WTC11 (cell line): ENCODE measurements around the gene TSPAN9. TPM values are rescaled to one million over a fixed set of nuclear protein-coding genes. Genes with fewer than 3 reads are reported as not detected.

Experiments
- ATAC-seq: fragments of 200-7000 bp; cut with Tn5 transposase; 2 replicates; pipeline ENCODE4 v1.10.0; 2021; ENCODE audit warnings: mild to moderate bottlenecking, moderate library complexity
- CTCF ChIA-PET: fragments of 300-600 bp; sonication (Branson Sonifier 250); formaldehyde crosslinking; loops from one replicate; lab custom pipeline; 2021; ENCODE audit warnings: antibody characterized with exemption; lab: Charles Lee
- POLR2A ChIA-PET: fragments of 350-600 bp; sonication (Branson Sonifier 250); formaldehyde crosslinking; loops from one replicate; lab custom pipeline; 2021; ENCODE audit warnings: antibody characterized with exemption; lab: Charles Lee
- DNase-seq: peaks from one replicate; pipeline ENCODE4 v3.0.0; 2021; ENCODE audit warnings: low spot score
- H3K27ac Mint-ChIP-seq: 2 replicates; pipeline ENCODE4 v1.8.0; 2021; ENCODE audit warnings: mixed read lengths
- H3K27me3 Mint-ChIP-seq: 2 replicates; pipeline ENCODE4 v1.8.0; 2021; ENCODE audit warnings: low read depth, mild to moderate bottlenecking, moderate library complexity, mixed read lengths
- H3K36me3 Mint-ChIP-seq: 2 replicates; pipeline ENCODE4 v1.8.0; 2021; ENCODE audit warnings: mixed read lengths
- H3K4me1 Mint-ChIP-seq: 2 replicates; pipeline ENCODE4 v1.8.0; 2022; ENCODE audit warnings: mixed read lengths
- H3K4me3 Mint-ChIP-seq: 2 replicates; pipeline ENCODE4 v1.8.0; 2021; ENCODE audit warnings: mild to moderate bottlenecking, moderate library complexity, mixed read lengths
- H3K9me3 Mint-ChIP-seq: 2 replicates; pipeline ENCODE4 v1.8.0; 2021; ENCODE audit warnings: mixed read lengths
- ERG ChIP-seq: fragments of 250-450 bp; sonication (Bioruptor Pico); IDR thresholded peaks from 2 replicates; pipeline ENCODE4 v1.8.0; 2021; ENCODE audit warnings: mild to moderate bottlenecking
- FOXJ3 ChIP-seq: sonication (generic); formaldehyde crosslinking; IDR thresholded peaks from 2 replicates; pipeline ENCODE4 v1.9.0; 2021; ENCODE audit warnings: missing genetic modification reagents, mild to moderate bottlenecking, borderline replicate concordance
- FOXP1 ChIP-seq: sonication (generic); formaldehyde crosslinking; IDR thresholded peaks from 2 replicates; pipeline ENCODE4 v1.8.0; 2022; ENCODE audit warnings: missing genetic modification reagents, mild to moderate bottlenecking, moderate library complexity, borderline replicate concordance
- JUN ChIP-seq: sonication (generic); formaldehyde crosslinking; IDR thresholded peaks from 2 replicates; pipeline ENCODE4 v1.8.0; 2023; ENCODE audit warnings: mild to moderate bottlenecking, missing genetic modification reagents
- MAX ChIP-seq: sonication (generic); formaldehyde crosslinking; IDR thresholded peaks from 2 replicates; pipeline ENCODE4 v1.8.0; 2022; ENCODE audit warnings: mild to moderate bottlenecking, missing genetic modification reagents
- SMAD3 ChIP-seq: sonication (generic); formaldehyde crosslinking; IDR thresholded peaks from 2 replicates; pipeline ENCODE4 v1.8.0; 2022; ENCODE audit warnings: missing genetic modification reagents, mild to moderate bottlenecking, borderline replicate concordance
- SOX15 ChIP-seq: fragments of 250-450 bp; sonication (Bioruptor Pico); IDR thresholded peaks from 2 replicates; pipeline ENCODE4 v1.9.0; 2021; ENCODE audit warnings: mild to moderate bottlenecking
- TEAD4 ChIP-seq: sonication (generic); formaldehyde crosslinking; IDR thresholded peaks from 2 replicates; pipeline ENCODE4 v1.8.0; 2022; ENCODE audit warnings: mild to moderate bottlenecking, missing genetic modification reagents
- ZNF121 ChIP-seq: sonication (generic); formaldehyde crosslinking; IDR thresholded peaks from 2 replicates; pipeline ENCODE4 v1.8.0; 2023; ENCODE audit warnings: missing genetic modification reagents
- ZNF317 ChIP-seq: sonication (generic); formaldehyde crosslinking; IDR thresholded peaks from 2 replicates; pipeline ENCODE4 v1.8.1; 2023; ENCODE audit warnings: low read depth, mild to moderate bottlenecking, moderate library complexity, missing genetic modification reagents, borderline replicate concordance
- ZNF532 ChIP-seq: fragments of 250-450 bp; sonication (Bioruptor Pico); IDR thresholded peaks from 2 replicates; pipeline ENCODE4 v1.9.0; 2021; ENCODE audit warnings: mild to moderate bottlenecking, borderline replicate concordance
- total RNA-seq: library from RNA; stranded (reverse); gene quantifications from 3 replicates; pipeline ENCODE4 v1.2.3, GENCODE V29; 2021
- TF ChIP-seq, protein P1 (sequence below): fragments of 250-450 bp; sonication (Bioruptor Pico); IDR thresholded peaks from 2 replicates; pipeline ENCODE4 v1.9.0; 2021; ENCODE audit warnings: mild to moderate bottlenecking
- TF ChIP-seq, protein P2 (sequence below): sonication (generic); formaldehyde crosslinking; IDR thresholded peaks from 2 replicates; pipeline ENCODE4 v1.8.1; 2023; ENCODE audit warnings: mild to moderate bottlenecking, missing genetic modification reagents, moderate library complexity
- TF ChIP-seq, protein P3 (sequence below): sonication (generic); formaldehyde crosslinking; IDR thresholded peaks from 2 replicates; pipeline ENCODE4 v1.8.0; 2022; ENCODE audit warnings: mild to moderate bottlenecking, missing genetic modification reagents
- TF ChIP-seq, protein P4 (sequence below): sonication (generic); formaldehyde crosslinking; IDR thresholded peaks from 2 replicates; pipeline ENCODE4 v1.8.1; 2022; ENCODE audit warnings: low read depth, missing genetic modification reagents, borderline replicate concordance
- TF ChIP-seq, protein P5 (sequence below): sonication (generic); formaldehyde crosslinking; IDR thresholded peaks from 2 replicates; pipeline ENCODE4 v1.8.0; 2022; ENCODE audit warnings: mild to moderate bottlenecking, missing genetic modification reagents

Gene TSPAN9
- total RNA-seq, 1 experiment from 2014 or later, result 27.6 TPM

DNA sequence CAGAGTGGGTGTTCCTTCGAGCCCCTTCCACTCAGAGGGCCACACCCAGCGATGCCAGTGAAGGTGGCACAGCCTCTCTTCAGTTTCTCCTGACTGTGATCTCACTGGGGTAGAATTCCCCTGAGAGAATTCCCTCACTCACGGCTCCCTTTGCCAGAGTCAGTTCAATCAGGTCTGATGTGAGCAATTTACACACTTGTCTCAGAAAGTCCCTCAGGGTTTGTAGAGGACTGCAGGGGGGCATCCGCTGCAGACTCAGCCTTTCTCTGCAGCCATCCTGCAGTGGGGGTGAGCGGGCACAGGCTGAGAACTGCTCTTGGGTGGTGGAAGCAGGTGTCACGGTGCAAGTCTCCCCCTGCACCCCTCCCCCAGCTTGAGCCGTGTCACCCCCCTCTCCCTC, 208.4 kb downstream of the TSPAN9 start:
- no peak for DNase-seq
- CTCF ChIA-PET, result interaction anchor here (1.3 to 6.5 kb wide), 2 partner anchors 14 to 43 kb away, joined by 3 to 44 read pairs; no protein-coding TSS in a partner anchor
- no peaks in the 10 kb centered on the region for H3K9me3 Mint-ChIP-seq
- peaks cover 23% of the 10 kb centered on the region for H3K4me1 Mint-ChIP-seq
- no peak for ATAC-seq
- POLR2A ChIA-PET, result no interaction called here
- no peaks in the 10 kb centered on the region for H3K27me3 Mint-ChIP-seq
- no peaks in the 10 kb centered on the region for H3K36me3 Mint-ChIP-seq
- H3K4me3 Mint-ChIP-seq, result no peak overlapping the region
- no peak for TF ChIP-seq SMAD3 (CRISPR knock-in tag)
- H3K27ac Mint-ChIP-seq, result no peak overlapping the region; the same call in 1 of the 2 replicates

GRCh38 chr12:3288690-3289089, 211.5 kb downstream of the TSPAN9 start:
- Mint-ChIP-seq H3K27ac (no peak overlapping the region), H3K36me3 (no peaks in the 10 kb centered on the region), H3K9me3 (no peaks in the 10 kb centered on the region), H3K4me3 (no peak overlapping the region), H3K27me3 (no peaks in the 10 kb centered on the region), H3K4me1 (peaks cover 12% of the 10 kb centered on the region)
- CTCF ChIA-PET, result interaction anchor here (1.2 to 6.5 kb wide), 3 partner anchors 11 to 81 kb away, joined by 5 to 44 read pairs (median 9); no protein-coding TSS in a partner anchor
- no peak for TF ChIP-seq ERG
- TF ChIP-seq, protein P1, sequence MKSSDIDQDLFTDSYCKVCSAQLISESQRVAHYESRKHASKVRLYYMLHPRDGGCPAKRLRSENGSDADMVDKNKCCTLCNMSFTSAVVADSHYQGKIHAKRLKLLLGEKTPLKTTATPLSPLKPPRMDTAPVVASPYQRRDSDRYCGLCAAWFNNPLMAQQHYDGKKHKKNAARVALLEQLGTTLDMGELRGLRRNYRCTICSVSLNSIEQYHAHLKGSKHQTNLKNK (CRISPR knock-in tag), result no peak
- TF ChIP-seq ZNF121 (CRISPR knock-in tag), result no peak
- no peak for TF ChIP-seq FOXJ3 (CRISPR knock-in tag)
- TF ChIP-seq FOXP1 (CRISPR knock-in tag), result no peak
- TF ChIP-seq TEAD4 (CRISPR knock-in tag), result no peak
- no peak for TF ChIP-seq ZNF317 (CRISPR knock-in tag)
- TF ChIP-seq, protein P2, sequence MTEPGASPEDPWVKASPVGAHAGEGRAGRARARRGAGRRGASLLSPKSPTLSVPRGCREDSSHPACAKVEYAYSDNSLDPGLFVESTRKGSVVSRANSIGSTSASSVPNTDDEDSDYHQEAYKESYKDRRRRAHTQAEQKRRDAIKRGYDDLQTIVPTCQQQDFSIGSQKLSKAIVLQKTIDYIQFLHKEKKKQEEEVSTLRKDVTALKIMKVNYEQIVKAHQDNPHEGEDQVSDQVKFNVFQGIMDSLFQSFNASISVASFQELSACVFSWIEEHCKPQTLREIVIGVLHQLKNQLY (CRISPR knock-in tag), result no peak
- no peak for TF ChIP-seq MAX (CRISPR knock-in tag)
- TF ChIP-seq, protein P3, sequence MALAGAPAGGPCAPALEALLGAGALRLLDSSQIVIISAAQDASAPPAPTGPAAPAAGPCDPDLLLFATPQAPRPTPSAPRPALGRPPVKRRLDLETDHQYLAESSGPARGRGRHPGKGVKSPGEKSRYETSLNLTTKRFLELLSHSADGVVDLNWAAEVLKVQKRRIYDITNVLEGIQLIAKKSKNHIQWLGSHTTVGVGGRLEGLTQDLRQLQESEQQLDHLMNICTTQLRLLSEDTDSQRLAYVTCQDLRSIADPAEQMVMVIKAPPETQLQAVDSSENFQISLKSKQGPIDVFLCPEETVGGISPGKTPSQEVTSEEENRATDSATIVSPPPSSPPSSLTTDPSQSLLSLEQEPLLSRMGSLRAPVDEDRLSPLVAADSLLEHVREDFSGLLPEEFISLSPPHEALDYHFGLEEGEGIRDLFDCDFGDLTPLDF (CRISPR knock-in tag), result no peak
- TF ChIP-seq SOX15 (CRISPR knock-in tag), result no peak
- TF ChIP-seq, protein P4, sequence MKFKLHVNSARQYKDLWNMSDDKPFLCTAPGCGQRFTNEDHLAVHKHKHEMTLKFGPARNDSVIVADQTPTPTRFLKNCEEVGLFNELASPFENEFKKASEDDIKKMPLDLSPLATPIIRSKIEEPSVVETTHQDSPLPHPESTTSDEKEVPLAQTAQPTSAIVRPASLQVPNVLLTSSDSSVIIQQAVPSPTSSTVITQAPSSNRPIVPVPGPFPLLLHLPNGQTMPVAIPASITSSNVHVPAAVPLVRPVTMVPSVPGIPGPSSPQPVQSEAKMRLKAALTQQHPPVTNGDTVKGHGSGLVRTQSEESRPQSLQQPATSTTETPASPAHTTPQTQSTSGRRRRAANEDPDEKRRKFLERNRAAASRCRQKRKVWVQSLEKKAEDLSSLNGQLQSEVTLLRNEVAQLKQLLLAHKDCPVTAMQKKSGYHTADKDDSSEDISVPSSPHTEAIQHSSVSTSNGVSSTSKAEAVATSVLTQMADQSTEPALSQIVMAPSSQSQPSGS (CRISPR knock-in tag), result no peak
- no peak for ATAC-seq
- DNase-seq, result no peak
- POLR2A ChIA-PET, result interaction anchor here (0.7 kb wide), 1 partner anchor 46 kb away, joined by 3 read pairs; no protein-coding TSS in a partner anchor

GRCh38 chr12:3289702-3290101, 212.5 kb downstream of the TSPAN9 start:
- Mint-ChIP-seq H3K4me1 (peaks cover 5% of the 10 kb centered on the region), H3K36me3 (no peaks in the 10 kb centered on the region), H3K27ac (no peak overlapping the region), H3K27me3 (no peaks in the 10 kb centered on the region), H3K4me3 (no peak overlapping the region), H3K9me3 (no peaks in the 10 kb centered on the region)
- CTCF ChIA-PET, result interaction anchor here (0.8 to 6.5 kb wide), 6 partner anchors 10 to 514 kb away, joined by 3 to 44 read pairs (median 7); no protein-coding TSS in a partner anchor
- DNase-seq (no peak), ATAC-seq (no peak)
- POLR2A ChIA-PET, result no interaction called here
- TF ChIP-seq, protein P5, sequence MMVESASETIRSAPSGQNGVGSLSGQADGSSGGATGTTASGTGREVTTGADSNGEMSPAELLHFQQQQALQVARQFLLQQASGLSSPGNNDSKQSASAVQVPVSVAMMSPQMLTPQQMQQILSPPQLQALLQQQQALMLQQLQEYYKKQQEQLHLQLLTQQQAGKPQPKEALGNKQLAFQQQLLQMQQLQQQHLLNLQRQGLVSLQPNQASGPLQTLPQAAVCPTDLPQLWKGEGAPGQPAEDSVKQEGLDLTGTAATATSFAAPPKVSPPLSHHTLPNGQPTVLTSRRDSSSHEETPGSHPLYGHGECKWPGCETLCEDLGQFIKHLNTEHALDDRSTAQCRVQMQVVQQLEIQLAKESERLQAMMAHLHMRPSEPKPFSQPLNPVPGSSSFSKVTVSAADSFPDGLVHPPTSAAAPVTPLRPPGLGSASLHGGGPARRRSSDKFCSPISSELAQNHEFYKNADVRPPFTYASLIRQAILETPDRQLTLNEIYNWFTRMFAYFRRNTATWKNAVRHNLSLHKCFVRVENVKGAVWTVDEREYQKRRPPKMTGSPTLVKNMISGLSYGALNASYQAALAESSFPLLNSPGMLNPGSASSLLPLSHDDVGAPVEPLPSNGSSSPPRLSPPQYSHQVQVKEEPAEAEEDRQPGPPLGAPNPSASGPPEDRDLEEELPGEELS, result no peak
- TF ChIP-seq FOXJ3 (CRISPR knock-in tag) (no peak), JUN (CRISPR knock-in tag) (no peak), ZNF532 (CRISPR knock-in tag) (no peak)
